Stimulated activated CD8-positive, alpha-beta memory T cell treated with anti-CD3 and anti-CD28 coated beads, Interleukin-12 subunit alpha, Interleukin-12 subunit beta, amount 100 ng/mL, for 1 hour (primary cell): ENCODE results near the gene TALDO1.
"Not testable (repeated sequence)": the region's sequence is repeated elsewhere in the genome, so short reads cannot be mapped to it uniquely, and the experiment has no call there.

Experiments
- DNase-seq: peaks from one replicate; pipeline ENCODE4 v3.0.0-alpha.2; 2020; ENCODE audit warnings: low read depth

Gene TALDO1

DNA sequence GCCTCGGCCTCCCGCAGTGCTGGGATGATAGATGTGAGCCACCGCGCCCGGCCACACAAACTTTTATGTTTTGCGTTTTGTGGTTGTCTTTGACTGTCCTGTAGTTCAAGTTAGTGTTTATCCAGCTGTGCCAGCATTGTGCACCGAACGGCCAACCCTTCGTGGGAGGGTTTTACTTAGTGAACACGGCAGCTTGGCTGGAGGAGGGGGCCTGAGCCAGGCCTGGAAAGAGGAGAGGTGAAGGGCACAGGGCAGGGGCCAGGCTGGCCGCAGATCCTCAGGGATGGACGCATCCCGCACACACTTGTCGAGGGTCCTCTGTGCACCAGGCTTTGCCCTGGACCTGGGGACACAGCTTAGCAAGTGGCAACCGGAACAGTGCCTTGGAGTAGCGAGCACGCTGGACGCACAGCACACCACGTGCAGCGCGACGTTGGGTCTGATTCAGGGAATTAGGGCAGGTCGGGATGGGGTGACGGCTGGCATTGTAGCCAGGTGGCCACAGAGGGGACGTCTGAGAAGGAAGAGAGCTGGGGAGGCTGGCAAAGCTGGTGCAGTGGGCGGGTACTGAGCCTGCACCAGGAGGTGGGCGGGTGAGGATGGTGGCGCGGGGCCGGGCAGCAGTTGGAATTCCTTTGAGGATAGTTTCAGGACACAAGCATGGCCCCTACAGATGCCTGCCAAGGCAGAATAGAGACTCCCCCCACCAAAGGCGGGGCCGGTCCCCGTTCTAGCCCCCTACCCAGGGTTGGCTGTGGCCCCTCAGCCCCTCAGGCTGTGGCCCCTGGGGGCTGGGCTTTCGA is 27.8 kb upstream of the TALDO1 start:
- DNase-seq, result no peak

DNA sequence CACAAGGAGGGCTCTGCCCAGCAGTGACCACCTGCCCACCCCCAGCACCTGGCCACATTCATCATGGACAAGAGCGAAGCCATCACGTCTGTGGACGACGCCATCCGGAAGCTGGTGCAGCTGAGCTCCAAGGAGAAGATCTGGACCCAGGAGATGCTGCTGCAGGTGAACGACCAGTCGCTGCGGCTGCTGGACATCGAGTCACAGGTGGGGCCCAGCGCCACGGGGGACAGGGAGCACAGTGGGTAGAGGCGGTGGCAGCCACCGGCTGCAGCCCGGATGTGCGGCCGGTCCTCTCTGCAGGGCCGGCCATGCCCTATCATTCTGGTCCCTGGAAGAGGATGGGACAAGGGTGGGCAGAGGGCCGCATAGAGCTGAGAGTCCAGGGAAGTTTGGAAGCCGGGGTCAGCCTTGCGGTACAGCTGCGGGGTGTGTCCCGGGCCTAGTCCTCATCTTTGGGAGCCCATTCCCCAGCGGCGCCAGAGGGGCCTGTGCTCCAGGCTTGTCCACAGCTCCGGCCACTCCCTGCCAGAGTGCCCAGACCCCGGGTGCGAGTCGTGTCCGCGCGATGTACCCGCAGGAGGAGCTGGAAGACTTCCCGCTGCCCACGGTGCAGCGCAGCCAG is 27.1 kb upstream of the TALDO1 start:
- DNase-seq, result no peak

DNA sequence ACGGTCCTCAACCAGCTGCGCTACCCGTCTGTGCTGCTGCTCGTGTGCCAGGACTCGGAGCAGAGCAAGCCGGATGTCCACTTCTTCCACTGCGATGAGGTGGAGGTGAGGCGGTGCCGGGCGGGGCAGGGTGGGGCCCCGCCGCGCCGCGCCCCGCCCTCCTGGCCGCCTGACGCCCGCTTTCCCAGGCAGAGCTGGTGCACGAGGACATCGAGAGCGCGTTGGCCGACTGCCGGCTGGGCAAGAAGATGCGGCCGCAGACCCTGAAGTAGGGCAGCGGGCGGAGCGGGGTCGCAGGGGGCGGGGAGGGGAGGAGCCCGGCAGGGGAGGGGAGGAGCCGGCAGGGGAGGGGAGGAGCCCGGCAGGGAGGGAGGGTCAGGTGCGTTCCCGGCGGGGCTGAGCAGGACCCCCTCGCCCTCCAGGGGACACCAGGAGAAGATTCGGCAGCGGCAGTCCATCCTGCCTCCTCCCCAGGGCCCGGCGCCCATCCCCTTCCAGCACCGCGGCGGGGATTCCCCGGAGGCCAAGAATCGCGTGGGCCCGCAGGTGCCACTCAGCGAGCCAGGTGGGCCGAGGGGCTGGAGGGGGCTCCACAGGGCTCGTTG is 26.5 kb upstream of the TALDO1 start:
- DNase-seq, result no peak

DNA sequence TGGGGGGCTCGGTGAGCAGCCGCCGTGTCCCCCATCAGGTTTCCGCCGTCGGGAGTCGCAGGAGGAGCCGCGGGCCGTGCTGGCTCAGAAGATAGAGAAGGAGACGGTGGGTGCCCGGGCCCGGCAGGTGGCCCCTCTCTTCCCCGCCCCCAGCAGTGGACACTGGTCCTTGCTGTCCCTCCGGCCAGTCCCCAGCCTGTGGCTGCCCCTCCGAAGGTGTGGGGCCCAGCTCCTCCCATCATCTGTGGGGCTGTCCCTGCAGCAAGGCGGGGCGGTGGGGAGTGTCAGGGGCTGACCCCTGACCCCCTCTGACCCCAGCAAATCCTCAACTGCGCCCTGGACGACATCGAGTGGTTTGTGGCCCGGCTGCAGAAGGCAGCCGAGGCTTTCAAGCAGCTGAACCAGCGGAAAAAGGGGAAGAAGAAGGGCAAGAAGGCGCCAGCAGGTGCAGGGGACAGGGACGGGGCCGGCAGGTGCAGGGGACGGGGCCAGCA is 26.0 kb upstream of the TALDO1 start:
- no peak for DNase-seq

DNA sequence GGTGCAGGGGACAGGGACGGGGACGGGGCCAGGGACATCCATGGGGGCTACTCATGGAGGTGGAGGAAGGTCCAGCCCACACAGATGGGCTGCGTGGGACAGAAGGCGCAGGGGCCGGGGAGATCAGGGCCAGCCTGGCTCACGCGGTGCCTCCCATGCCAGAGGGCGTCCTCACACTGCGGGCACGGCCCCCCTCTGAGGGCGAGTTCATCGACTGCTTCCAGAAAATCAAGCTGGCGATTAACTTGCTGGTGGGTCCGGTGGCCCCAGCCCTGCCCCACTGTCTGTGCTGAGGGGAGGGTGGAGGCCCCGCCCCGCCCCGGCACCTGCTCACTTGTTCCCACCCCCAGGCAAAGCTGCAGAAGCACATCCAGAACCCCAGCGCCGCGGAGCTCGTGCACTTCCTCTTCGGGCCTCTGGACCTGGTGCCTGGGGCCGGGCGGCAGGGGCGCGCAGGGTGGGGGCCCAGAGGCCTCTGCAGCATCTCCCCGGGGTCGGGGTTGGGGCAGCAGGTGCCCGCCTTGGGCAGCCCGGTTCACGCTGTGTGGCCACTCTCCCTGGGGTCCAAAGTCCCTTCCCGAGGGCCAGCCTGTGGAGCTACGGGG is 25.4 kb upstream of the TALDO1 start:
- no peak for DNase-seq

DNA sequence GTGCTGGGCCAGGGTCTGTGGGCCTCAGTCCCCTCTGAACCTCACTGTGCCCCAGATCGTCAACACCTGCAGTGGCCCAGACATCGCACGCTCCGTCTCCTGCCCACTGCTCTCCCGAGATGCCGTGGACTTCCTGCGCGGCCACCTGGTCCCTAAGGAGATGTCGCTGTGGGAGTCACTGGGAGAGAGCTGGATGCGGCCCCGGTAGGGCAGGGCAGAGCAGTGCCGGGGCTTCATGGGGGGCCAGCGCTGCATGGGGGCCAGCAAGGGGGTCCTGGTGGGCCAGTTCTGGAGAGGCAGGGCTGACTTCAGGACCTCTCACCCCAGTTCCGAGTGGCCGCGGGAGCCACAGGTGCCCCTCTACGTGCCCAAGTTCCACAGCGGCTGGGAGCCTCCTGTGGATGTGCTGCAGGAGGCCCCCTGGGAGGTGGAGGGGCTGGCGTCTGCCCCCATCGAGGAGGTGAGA is 24.9 kb upstream of the TALDO1 start:
- DNase-seq, result no peak

DNA sequence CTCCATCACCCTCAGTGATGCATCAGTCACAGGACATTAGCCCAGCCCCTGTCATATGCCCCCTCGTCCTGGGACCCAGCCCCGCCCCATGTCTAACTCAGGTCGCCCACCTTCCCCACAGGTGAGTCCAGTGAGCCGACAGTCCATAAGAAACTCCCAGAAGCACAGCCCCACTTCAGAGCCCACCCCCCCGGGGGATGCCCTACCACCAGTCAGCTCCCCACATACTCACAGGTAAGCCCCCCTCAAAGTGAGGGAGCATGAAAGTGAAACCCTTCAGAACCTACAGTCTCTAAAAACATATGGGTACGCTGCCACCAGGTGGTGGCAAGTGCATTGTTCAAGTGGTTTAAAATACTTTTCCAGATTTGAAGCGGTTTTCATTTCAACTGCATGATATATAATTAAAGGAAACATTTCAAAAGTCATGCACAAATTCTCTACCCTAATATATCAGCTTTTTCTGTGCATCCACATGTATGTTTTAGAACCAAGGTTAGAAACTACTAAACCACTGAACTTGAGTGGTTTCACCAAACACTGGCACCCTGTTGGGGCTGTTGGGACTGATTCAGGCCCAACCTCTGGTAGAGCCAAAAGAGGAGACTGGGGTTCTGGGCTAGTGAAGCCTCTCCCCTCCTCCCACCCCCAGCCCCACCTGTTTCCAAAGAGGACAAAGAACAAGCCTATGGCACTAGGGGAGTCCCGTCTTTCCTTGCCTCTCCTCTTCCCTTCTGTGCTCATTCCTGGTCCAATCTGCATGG is 24.0 kb upstream of the TALDO1 start:
- DNase-seq, result peak; percentile 42

DNA sequence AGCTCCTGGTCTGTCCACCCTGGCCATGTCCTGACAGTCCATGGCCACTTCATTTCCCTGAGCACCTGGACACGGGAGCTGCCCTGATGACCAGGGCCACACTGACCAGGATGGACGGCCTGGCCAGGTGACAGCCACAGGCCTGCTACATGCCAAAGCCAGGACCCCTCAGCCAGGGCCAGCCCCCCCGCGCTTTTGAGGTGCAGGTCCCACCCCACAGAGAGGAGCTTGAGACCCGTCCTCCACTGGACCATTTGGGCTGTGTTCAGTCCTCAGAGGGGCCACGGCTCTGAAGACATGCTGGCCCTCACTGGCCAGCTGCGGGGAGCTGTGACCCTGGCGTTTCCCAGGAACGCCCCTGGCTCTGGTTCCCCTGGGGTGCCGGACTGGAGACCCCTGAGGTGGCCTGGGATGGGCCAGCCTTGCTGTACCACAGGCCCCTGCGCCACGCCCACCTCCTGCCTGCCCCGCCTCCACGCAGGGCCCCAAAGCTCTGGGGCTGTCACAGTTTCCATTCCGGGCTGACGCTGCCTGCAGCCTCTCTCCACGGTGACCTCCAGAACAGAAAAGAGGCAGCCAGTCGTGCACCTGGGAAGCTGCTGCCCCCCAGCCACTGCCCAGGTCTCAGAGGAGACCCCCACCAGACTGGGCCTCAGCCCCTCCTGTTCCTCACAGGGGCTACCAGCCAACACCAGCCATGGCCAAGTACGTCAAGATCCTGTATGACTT is 23.1 kb upstream of the TALDO1 start:
- DNase-seq, result no peak

DNA sequence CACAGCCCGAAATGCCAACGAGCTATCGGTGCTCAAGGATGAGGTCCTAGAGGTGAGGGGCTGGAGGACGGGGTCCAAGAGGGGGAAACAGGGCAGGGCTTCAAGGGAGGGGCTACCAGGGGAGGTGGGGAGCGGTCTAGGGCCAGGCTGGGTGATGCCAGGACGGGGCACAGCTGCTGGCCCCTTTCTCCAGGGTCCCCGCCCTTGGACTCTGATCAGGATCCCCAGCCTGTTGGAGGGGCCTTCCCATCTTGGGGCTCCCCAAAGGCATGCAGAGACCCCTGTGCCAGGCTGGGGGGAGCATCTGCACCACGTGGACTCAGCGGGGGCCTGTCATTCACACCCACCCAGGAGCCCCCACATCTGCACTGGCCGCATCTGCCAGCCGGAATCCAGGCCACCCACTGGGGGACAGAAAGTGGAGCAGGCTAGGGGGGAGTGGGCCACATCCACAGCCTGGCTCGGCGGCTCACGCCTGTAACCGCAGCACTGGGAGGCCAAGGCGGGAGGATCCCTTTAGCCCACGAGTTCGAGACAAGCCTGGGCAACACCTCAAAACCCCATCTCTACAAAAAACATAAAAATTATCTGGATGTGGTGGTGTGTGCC is 22.4 kb upstream of the TALDO1 start:
- DNase-seq, result no peak

DNA sequence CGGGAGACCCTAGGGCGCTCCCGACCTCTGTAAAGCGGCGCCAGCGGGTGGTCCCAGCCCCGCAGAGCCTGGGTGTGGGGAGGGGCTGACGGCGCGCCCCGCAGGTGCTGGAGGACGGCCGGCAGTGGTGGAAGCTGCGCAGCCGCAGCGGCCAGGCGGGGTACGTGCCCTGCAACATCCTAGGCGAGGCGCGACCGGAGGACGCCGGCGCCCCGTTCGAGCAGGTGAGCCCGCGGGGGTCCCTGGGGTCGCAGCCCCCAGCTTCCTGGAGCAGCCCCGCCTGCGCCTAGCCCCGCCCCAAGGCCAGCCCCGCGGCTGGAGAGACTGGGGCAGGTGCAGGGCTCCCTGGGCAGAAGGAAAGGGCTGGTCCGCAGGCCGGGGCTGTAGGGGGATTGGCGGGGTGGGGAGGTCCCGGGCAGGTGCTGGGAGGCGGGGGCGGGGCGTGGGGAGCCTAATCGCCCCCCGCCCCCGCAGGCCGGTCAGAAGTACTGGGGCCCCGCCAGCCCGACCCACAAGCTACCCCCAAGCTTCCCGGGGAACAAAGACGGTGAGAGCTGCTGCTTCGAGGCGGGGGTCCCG is 21.6 kb upstream of the TALDO1 start:
- DNase-seq, result no peak

DNA sequence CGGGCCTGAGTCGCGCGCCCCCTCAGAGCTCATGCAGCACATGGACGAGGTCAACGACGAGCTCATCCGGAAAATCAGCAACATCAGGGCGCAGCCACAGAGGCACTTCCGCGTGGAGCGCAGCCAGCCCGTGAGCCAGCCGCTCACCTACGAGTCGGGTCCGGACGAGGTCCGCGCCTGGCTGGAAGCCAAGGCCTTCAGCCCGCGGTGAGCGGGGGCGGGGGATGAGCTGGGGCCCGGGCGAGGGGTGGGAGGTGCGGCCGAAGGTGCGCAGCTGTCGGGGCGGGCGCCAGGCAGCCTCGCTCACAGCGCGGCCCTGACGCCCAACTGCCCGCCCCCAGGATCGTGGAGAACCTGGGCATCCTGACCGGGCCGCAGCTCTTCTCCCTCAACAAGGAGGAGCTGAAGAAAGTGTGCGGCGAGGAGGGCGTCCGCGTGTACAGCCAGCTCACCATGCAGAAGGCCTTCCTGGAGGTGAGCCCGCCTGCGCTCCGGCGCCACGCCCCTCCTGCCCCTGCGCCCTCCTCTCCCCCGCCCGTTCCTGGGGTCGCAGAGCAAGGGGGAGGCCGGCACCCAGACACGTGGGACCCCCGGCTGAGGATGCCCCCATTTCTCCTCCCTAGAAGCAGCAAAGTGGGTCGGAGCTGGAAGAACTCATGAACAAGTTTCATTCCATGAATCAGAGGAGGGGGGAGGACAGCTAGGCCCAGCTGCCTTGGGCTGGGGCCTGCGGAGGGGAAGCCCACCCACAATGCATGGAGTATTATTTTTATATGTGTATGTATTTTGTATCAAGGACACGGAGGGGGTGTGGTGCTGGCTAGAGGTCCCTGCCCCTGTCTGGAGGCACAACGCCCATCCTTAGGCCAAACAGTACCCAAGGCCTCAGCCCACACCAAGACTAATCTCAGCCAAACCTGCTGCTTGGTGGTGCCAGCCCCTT is 20.7 kb upstream of the TALDO1 start:
- DNase-seq, result no peak

DNA sequence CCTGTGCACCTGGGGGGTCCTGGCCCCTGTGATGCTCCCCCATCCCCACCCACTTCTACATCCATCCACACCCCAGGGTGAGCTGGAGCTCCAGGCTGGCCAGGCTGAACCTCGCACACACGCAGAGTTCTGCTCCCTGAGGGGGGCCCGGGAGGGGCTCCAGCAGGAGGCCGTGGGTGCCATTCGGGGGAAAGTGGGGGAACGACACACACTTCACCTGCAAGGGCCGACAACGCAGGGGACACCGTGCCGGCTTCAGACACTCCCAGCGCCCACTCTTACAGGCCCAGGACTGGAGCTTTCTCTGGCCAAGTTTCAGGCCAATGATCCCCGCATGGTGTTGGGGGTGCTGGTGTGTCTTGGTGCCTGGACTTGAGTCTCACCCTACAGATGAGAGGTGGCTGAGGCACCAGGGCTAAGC is 20.0 kb upstream of the TALDO1 start:
- DNase-seq, result no peak

DNA sequence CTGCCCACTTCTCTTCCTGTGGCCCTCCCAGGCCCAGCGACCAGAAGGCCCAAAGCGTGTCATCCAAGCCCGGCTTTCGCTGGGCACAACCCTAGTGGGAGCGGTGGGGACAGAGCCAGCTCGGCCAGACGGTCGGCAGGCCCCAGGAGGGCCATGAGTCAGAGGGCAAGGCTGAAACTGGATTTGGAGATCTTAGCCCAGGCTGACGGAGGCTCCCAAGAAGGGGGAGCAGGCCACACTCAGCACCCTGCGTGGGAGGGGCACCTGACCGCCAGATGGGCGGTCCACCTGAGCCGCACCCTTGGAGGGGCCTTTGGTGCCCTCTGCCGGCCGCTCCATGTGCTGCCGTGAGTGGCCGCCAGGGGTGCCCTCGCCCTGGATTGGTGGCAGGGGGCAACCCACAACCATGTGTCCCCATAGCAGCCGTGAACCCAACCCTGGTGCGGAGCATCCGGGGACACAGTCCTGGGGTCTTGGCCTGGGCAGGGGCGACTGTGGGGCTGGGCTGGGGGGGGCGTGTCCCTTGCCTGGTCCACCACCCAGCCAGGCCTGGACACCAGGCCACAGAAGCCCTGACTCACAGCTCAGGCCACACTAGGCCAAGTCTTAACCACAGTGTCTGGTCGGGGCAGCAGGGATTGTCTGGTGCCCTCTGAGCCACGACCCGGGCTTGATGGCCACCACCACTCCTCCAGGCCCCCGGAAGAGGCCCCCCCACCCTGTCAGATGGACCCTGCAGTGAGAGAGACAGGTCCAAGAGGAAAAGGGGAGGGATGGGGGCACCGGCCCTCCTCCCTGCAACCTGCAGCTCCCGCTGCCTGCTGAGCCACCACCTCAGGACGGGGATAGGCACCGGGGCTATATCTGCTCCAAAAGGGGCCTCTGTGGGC is 19.2 kb upstream of the TALDO1 start:
- DNase-seq, result peak; percentile 64

DNA sequence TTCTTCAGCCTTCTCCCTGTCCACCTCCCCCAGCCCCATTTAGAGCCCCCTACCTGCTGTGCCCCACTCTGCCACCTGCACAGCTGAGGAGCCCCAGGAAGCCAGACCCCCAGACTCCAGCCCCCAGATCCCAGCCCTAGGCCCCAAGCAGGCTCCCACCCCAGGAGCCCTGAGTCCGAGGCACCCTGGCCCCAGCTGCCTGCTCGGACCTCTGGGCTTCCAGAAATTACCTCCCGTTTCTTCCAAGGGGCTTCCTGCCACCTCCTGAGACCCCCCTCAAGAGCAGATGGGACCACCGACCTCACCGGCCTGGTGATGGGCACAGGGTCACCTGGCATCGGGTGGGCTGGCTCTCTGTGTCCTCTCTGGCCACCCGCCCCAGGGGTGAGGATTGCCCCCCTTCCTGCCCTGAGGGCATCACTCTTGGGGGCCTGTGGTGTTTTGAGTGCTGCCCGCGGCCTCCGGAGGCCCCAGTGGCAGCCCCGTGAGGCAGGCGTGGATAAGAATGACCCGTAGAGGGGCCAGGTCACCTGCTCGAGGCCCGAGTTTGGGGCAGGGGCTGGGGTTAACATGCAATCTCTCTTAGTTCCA is 18.3 kb upstream of the TALDO1 start:
- no peak for DNase-seq

DNA sequence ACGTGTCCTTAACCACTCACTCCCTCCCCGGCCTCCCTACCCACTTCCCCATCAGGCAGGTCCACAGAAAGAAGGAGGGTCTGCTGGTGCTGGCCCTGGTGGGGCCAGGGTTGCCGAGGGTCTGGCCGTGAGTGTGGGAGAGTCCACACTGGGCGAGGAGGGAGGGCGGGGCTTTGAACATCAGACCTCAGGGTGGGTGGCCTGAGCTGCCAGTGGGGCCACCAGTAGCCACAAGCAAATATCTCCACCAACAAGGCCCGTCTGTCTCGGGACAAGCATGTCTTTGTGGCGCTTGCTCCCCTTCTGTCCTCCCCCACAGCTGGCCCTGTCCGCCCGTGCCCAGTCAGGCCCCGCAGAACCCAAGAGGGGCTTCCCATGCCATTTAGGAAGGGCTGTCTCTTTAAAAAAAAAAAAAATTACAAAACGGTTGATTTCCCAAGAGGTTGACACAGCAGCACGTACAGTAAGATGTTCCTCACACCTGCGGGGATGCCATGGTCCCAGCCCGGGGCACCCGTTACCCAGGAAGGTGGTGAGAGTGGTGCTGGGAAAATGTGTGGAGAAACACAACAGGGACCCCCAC is 17.7 kb upstream of the TALDO1 start:
- no peak for DNase-seq

DNA sequence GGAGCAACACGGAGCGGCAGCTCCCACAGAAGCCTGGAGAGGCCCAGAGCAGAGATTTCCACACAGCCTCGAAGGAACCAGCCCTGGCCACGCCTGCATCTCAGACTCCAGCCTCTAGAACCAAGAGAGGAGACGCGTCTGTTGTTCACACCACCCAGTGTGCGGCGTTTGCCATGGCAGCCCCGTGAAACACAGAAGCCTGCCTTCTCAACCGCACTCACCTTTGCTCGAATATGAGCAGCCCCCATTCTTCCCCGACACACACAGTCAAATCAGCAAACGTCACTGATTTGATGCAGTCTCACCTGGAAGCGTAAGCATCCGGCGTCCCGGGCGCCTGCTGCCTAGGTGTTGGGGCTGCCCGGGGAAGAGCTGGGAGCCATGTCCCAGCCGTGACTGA is 14.2 kb upstream of the TALDO1 start:
- DNase-seq, result no peak

DNA sequence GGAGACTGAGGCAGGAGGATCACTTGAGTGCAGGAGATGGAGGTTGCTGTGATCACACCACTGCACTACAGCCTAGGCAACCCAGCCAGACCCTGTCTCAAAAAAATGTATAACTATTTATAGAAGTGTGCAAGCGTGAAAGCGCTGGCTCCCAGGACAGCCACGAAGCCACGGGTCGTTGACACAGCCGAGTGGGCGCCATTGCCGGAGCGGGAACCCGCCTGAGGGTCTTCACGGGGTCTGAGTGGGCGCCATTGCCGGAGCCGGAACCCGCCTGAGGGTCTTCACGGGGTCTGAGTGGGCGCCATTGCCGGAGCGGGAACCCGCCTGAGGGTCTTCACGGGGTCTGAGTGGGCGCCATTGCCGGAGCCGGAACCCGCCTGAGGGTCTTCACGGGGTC is 12.7 kb upstream of the TALDO1 start:
- DNase-seq, result not testable (repeated sequence)
